ENCODE data around the gene INSC.

GRCh38 chr11:15280393-15280792, 165.7 kb downstream of the INSC start:
- TF ChIP-seq EP300 (IDR thresholded peaks at IDR 0.05) (no peak), CTCF (IDR thresholded peaks at IDR 0.05) (no peak), POLR2A (IDR thresholded peaks at IDR 0.05) (no peak), POLR2AphosphoS5 (IDR thresholded peaks at IDR 0.05) (no peak)

Data from gastroesophageal sphincter (tissue), 3 donors.